HuH-7 (cell line): ENCODE results near the gene SMYD3.
"Not testable (repeated sequence)": the region's sequence is repeated elsewhere in the genome, so short reads cannot be mapped to it uniquely, and the experiment has no call there.

Source experiments
- DNase-seq: peaks from one replicate; pipeline ENCODE4 v3.0.0; 2011; ENCODE audit warnings: low spot score

Gene SMYD3

DNA sequence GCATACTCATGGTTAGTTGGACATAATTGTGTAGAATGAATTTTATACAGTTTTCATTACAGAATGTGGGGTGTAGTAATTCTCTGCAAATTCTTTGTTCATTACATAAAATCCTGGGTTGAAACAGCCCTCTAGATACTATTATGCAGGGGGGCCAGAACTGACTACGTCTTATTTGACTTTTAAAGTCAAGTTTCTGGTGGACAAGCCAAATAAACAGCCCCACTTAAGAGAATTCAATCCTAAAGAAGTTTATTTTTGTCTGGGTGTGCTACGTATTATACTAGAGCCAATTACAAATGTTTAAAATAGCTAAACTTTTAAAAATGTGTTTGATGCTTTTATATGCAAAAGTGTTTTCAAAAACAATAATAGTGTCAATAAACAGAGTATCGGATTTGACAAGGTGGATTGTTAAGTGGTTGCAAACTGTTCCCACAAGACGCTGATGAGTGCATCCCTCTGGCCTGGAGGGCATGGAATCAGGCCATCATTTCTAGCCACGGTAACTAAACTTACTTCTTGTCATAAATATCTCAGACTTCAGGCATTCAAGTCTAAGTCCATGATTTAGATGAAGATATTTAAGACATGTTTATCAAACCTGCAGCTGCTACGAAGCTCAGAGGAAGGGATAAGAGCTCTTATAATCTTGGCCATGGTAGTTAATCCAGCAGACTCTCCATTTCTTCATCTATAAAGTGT is 706.0 kb downstream of the SMYD3 start:
- DNase-seq: no peak

DNA sequence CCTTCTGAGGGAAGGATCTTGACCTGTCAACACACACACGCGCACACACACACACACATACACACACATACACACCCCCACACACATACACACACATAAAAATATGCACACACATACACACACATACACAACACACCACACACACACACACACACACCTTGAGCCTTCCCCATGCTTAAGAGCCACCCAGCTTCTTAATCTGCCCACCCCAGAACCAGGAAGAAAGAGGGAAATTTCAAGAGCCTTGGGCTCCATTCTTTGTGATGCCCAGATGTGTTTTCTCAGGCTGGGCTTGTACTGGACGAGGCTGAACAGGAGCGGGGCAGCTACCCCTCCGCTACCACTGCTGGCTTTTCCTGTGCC is 708.7 kb downstream of the SMYD3 start:
- no peak for DNase-seq

DNA sequence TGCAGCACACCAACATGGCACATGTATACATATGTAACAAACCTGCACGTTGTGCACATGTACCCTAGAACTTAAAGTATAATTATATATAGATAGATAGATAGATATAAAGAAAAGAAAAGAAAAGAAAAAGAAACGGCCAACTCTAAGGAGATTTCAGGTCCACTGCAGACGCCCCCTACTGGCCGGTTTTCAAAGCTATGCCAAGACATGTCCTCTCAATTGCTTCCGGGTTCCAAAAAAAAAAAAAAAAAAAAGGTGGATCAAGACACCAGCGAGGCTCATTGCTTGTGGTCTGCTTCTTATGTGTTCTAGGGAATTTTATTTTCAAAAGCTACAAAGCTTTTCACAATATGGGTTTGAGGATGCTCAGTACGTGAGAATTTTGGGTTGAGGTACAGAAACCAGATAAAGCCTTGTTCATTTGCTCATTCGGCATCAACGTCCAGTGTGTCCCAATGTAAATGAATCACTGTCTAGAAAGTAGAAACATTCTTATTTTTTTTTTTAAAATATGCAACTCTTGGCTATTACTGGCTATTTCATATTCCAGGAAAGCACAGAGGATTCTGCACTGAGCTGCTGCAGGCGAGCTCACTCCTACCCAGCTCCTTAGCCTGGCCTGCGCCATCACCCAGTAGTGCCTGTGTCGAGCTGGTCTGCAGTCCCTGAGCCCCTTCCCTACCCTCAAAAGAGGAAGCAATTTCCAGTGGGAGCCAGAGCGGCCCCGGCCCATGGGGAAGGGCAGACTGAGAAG is 709.3 kb downstream of the SMYD3 start:
- peak; percentile 29 for DNase-seq

GRCh38 chr1:245791410-245792312 is 715.4 kb downstream of the SMYD3 start:
- DNase-seq: no peak

- no peak for DNase-seq
These were observed 716.6 kb downstream of the SMYD3 start for GRCh38 chr1:245790441-245790840.

- no peak for DNase-seq
These were observed 718.2 kb downstream of the SMYD3 start for GRCh38 chr1:245788886-245789285.

DNA sequence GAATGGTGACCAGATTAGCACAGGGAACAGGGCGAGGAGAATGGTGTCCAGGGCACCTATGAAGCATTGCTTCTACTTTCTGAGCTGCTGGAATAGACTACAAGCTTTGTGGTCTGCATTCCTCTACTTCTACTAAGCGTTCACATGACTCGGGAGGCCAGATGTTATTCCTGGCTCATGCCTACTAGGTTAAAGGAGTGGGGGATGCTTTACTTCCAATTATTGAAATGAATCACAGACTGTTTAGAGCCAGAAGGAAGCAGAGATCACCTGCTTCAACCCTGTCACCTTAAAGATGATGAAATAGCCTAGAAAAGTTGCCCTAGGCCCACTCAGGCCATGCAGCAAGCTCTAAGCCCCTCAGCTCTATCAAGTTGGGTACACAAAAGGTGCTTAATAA is 718.8 kb downstream of the SMYD3 start:
- no peak for DNase-seq

GRCh38 chr1:245786948-245787347 is 720.1 kb downstream of the SMYD3 start:
- no peak for DNase-seq

- no peak for DNase-seq
These were observed 727.0 kb downstream of the SMYD3 start for GRCh38 chr1:245779797-245780755.

- DNase-seq: no peak
These were observed 729.3 kb downstream of the SMYD3 start for GRCh38 chr1:245777752-245778151.

DNA sequence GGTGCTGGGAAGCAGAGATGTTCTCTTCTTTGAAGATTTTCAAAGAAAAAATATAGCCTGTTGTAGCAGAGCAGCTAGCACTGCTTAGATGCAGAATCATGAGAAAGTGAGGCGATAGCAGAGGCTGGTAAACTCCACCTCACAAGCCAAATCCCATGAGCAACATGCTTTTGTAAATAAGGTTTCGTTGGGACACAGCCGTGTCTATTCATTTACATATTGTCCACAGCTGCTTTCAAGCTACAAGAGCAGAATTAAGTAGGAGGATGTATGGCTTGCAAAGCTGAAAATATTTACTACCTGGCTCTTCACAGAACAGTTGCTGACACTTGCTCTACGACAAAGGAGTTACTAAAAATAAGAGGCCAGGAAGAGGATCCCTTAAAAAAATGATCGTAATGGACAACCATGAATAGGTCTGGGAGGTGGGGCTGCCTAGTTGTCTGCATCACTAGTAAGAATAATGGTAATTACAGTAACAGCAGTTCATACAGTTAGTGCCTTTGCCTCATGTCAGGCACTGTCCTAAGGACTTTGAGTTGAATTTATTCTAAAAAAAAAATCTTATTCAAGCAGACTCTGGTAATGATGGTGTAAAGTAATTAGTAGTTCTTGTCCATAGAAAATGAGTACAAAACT is 730.3 kb downstream of the SMYD3 start:
- no peak for DNase-seq

DNA sequence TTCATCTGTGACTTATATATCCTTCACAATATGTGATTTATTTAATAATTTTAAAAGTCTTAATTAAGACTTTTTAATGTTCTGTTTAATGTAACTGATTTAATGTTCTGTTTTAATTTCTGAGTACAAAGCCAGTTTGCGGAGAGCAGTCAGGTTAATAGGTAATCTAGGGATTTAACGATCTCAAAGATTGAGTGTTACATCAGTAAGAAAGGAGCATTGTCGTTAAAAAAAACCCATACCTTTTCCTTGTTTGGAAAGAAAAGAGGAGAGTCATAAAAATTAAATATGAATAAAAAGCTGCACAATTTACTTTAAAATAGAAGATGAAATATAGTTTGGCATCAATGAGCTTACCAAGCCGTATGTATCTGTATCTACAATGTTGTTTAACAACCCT is 730.9 kb downstream of the SMYD3 start:
- DNase-seq: peak; percentile 21

GRCh38 chr1:245774931-245775330 is 732.1 kb downstream of the SMYD3 start:
- not testable (repeated sequence) for DNase-seq

DNA sequence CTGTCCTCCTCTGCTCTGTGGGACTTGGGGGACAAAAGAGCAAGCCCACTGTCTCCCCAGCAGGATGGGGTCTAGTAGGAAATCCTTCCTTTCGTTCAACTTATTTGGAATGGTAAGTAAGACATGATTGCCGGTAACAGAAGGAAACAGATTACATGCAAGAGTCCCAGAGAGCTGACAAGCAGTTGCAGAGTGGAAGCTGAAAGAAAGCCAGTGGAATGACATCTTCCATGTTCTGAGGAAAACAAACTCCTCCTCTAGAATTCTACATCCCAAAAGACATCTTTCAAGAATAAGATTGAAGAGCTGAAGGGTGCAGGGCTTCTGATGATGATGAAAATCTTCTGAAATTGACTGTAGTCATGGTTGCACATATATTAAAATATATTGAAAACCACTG is 732.9 kb downstream of the SMYD3 start:
- no peak for DNase-seq

DNA sequence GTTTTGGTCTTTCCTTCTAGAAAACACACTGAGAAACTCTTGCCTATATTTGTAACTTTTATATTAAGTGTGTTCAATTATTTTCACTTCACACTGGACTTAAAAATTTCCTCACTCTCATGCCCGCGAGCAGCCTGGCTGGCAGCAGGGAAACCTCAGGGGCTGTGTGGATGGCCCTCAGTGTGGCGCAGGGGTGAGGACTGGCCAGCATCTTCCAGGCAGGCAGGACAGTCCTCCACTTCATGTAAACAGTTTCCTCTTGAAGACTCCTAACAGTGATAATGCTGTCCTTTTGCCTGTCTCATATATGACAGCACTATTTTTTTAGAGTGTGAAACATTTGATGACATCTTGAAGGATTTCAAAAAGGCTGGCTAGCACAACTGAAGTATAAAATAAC is 733.7 kb downstream of the SMYD3 start:
- DNase-seq: no peak

- DNase-seq: no peak
These were observed 734.3 kb downstream of the SMYD3 start for GRCh38 chr1:245772739-245773138.

DNA sequence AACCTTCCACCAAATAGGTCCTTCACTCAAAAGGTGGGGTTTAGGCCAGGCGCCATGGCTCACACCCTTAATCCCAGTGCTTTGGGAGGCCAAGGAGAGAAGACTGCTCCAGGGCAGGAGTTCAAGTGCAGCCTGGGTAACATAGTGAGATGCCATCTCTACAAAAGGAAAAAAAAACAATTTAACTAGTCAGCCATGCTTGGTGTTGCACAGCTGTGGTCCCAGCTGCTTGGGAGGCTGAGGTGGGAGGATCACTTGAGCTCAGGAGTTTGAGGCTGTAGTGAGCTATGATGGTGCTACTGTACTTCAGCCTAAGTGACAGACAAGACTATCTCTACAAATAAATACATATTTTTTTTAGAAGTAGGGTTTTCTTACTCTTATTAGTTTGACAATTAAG is 734.8 kb downstream of the SMYD3 start:
- DNase-seq: no peak

GRCh38 chr1:245771511-245772281 is 735.4 kb downstream of the SMYD3 start:
- no peak for DNase-seq

DNA sequence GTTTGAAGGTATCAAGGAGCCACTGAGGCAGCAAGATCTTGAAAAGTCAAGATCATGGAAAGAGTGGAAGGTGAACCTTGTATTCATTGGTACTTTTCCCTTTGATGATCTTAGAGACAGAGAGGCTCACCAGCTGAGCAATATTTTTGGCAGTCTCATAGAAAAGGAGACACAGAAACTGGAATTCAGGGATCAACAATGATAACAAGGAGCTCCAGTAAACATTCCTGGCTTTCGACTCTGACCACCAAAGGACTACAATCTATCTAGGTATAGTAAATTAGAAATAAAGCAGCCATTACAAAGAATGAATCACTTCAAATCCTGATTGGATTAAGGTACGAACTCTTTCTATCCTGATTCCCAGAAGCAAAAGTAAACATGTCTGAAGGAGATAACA is 736.9 kb downstream of the SMYD3 start:
- no peak for DNase-seq

DNA sequence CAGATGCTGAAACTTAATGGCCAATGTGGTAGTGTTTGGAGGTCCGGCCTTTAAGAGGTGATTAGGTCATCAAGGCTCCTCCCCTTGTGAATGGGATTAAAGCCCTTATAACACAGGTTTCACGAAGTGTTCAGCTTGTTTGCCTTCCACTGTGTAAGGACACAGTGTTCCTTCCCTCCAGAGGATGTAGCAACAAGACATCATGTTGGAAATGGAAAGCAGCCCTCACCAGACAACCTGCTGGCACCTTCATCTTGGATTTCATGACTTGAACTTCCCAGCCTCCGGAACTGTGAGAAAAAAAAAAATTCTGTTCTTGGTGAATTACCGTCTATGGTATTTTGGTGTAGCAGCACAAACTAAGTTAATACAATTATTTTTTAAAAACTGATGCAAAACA is 738.5 kb downstream of the SMYD3 start:
- no peak for DNase-seq
